Esophagus muscularis mucosa (tissue), 3 donors: ENCODE results near the gene LOXL4.

Experiments
- POLR2A ChIP-seq: fragments of 450-650 bp; IDR thresholded peaks from one replicate; pipeline ENCODE4 v1.6.1; 2017; ENCODE audit warnings: antibody characterized with exemption, moderate library complexity, mild to moderate bottlenecking, low read depth
- POLR2AphosphoS5 ChIP-seq, 2 donors: sonication (generic); formaldehyde crosslinking; IDR thresholded peaks; one replicate each; pipeline ENCODE4 v1.6.1; 2017; ENCODE audit warnings: antibody characterized with exemption in 2 of 2
- TF ChIP-seq, protein P1 (sequence below), 3 experiments: fragments of 200-600 bp in 2 of 3; fragments of 450-650 bp in 1 of 3; sonication (generic) in 2 of 3; IDR thresholded peaks; one replicate each; pipeline ENCODE4 v1.5.1; 2017 to 2019; ENCODE audit warnings: antibody characterized with exemption in 3 of 3, mild to moderate bottlenecking in 2 of 3, moderate library complexity in 1 of 3

DNA sequence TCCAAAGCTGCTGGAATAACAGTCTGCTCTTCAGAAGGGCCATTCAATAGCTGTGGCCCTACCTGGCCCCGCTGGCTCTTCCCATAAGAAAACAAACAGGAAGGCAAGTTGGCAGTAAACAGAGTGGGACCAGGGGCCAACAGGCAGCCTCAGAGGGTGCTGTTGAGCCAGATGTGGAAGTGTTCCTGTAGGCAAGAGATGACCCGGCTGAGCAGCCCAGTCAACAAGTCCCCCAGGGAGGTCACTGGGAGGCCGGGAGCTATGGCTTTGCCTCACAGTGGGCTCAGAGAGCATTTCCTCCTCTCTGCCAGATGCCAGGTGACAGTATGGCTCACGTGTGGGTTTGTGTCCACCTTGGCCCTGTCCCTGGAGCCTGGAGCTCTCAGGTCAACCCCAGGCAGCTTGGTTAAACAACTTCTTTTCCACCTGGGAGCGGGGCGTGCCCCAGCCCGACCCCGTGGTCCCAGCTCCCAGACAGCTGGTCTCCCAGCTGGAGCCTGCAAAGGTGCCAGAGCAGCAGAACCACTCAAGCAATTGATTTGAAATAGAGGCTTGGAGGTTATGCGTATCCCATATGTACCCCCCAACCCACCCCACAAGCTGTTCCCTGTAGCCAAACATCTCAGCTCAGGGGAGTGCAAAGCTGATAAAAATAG lies 33.8 kb upstream of the LOXL4 start:
- no peak for TF ChIP-seq POLR2AphosphoS5 (IDR thresholded peaks at IDR 0.05)
- no peak for TF ChIP-seq POLR2A
- TF ChIP-seq, protein P1, sequence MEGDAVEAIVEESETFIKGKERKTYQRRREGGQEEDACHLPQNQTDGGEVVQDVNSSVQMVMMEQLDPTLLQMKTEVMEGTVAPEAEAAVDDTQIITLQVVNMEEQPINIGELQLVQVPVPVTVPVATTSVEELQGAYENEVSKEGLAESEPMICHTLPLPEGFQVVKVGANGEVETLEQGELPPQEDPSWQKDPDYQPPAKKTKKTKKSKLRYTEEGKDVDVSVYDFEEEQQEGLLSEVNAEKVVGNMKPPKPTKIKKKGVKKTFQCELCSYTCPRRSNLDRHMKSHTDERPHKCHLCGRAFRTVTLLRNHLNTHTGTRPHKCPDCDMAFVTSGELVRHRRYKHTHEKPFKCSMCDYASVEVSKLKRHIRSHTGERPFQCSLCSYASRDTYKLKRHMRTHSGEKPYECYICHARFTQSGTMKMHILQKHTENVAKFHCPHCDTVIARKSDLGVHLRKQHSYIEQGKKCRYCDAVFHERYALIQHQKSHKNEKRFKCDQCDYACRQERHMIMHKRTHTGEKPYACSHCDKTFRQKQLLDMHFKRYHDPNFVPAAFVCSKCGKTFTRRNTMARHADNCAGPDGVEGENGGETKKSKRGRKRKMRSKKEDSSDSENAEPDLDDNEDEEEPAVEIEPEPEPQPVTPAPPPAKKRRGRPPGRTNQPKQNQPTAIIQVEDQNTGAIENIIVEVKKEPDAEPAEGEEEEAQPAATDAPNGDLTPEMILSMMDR (IDR thresholded peaks at IDR 0.05), result no peak
